HepG2 (cell line): ENCODE measurements around the gene GEMIN4. TPM values are rescaled to one million over a fixed set of nuclear protein-coding genes. Genes with fewer than 3 reads are reported as not detected.

ENCODE experiments used
- ATAC-seq: fragments of 200-7000 bp; cut with Tn5 transposase; 3 replicates; pipeline ENCODE4 v1.9.1; 2020; ENCODE audit warnings: mild to moderate bottlenecking, moderate library complexity
- BruUV-seq: library from RNA; stranded (reverse); fragments of 400-500 nt; replicated peaks from 2 replicates; lab custom pipeline; 2021; lab: Mats Ljungman, UMichigan
- CTCF ChIA-PET: fragments of 300-600 bp; formaldehyde crosslinking; extraction: SDS; loops from one replicate; lab custom pipeline; 2021; ENCODE audit warnings: low total read pairs, inconsistent platforms, low intra/inter-chr PET ratio; lab: Yijun Ruan, JAX
- POLR2A ChIA-PET: fragments of 350-600 bp; sonication (Branson Sonifier 250); formaldehyde crosslinking; loops from one replicate; lab custom pipeline; 2020; ENCODE audit warnings: antibody characterized with exemption, inconsistent platforms; lab: Yijun Ruan, JAX
- DNase-seq: peaks from one replicate; pipeline ENCODE4 v3.0.0-alpha.2; 2015; ENCODE audit warnings: low spot score
- FAIRE-seq: peaks from 3 replicates; lab custom pipeline; 2011; peaks lifted over from hg19 to GRCh38; lab: Jason Lieb, UNC
- H2AFZ ChIP-seq: one replicate; pipeline ENCODE4 v1.6.1; 2011; ENCODE audit warnings: low read length, inconsistent platforms
- H3K27ac ChIP-seq: fragments of 300-600 bp; 3 replicates; pipeline ENCODE4 v1.8.0; 2011; ENCODE audit warnings: mixed run types, mild to moderate bottlenecking, mixed read lengths, low read length, inconsistent platforms; ENCODE audit not compliant: insufficient read depth; ENCODE audit errors: extremely low read length
- H3K27me3 ChIP-seq, 2 experiments: fragments of 200-600 bp in 1 of 2; 2 replicates in 1 of 2; 3 replicates in 1 of 2; pipeline versions ENCODE4 v1.6.0 to v1.8.0; 2011; ENCODE audit warnings: low read length in 2 of 2, mild to moderate bottlenecking in 2 of 2, moderate library complexity in 2 of 2, inconsistent platforms in 1 of 2; ENCODE audit not compliant: insufficient read depth in 2 of 2, control insufficient read depth in 1 of 2
- H3K36me3 ChIP-seq, 2 experiments: fragments of 200-600 bp in 1 of 2; replicated peaks in 1 of 2; 2 replicates in 1 of 2; 3 replicates in 1 of 2; pipeline versions ENCODE4 v1.5.1 to v1.8.0; 2011; ENCODE audit warnings: low read length in 2 of 2, inconsistent platforms in 1 of 2; ENCODE audit not compliant: insufficient read depth in 2 of 2, control insufficient read depth in 1 of 2
- H3K4me1 ChIP-seq: 2 replicates; pipeline ENCODE4 v1.5.1; 2012; ENCODE audit warnings: low read length, inconsistent platforms; ENCODE audit not compliant: insufficient read depth
- H3K4me2 ChIP-seq: 2 replicates; pipeline ENCODE4 v1.6.0; 2011; ENCODE audit warnings: low read depth, low read length, inconsistent platforms
- H3K4me3 ChIP-seq, 3 experiments: fragments of 200-600 bp in 1 of 3; sonication (generic), shearing (Covaris generic) in 1 of 3; replicated peaks in 1 of 3; 2 replicates each; pipeline ENCODE4 v1.5.1; 2011 to 2016; ENCODE audit warnings: low read length in 3 of 3, inconsistent platforms in 2 of 3, low read depth in 2 of 3, mild to moderate bottlenecking in 2 of 3, control low read depth in 1 of 3, mixed read lengths in 1 of 3; ENCODE audit not compliant: insufficient read depth in 1 of 3
- H3K79me2 ChIP-seq: one replicate; pipeline ENCODE4 v1.6.1; 2011; ENCODE audit warnings: low read length, inconsistent platforms; ENCODE audit not compliant: insufficient read depth
- H3K9ac ChIP-seq: 2 replicates; pipeline ENCODE4 v1.6.0; 2011; ENCODE audit warnings: mild to moderate bottlenecking, low read depth, low read length, inconsistent platforms; ENCODE audit not compliant: insufficient read depth
- H3K9me3 ChIP-seq: 2 replicates; pipeline ENCODE4 v1.5.1; 2012; ENCODE audit warnings: mild to moderate bottlenecking, low read length
- H4K20me1 ChIP-seq: 2 replicates; pipeline ENCODE4 v1.6.0; 2011; ENCODE audit warnings: inconsistent platforms, mild to moderate bottlenecking, low read length, moderate library complexity; ENCODE audit not compliant: insufficient read depth
- BRCA1 ChIP-seq: sonication (generic); formaldehyde crosslinking; IDR thresholded peaks from 2 replicates; pipeline ENCODE4 v1.4.0; 2020; ENCODE audit warnings: missing genetic modification reagents
- CTCF ChIP-seq: sonication (generic); formaldehyde crosslinking; IDR thresholded peaks from 2 replicates; pipeline ENCODE4 v1.5.0; 2020; ENCODE audit warnings: mild to moderate bottlenecking, missing genetic modification reagents, moderate library complexity
- FOXO1 ChIP-seq: sonication (generic); formaldehyde crosslinking; IDR thresholded peaks from 2 replicates; pipeline ENCODE4 v1.4.0; 2020; ENCODE audit warnings: missing genetic modification reagents
- HOXA5 ChIP-seq: sonication (generic); formaldehyde crosslinking; IDR thresholded peaks from 2 replicates; pipeline ENCODE4 v1.4.0; 2020; ENCODE audit warnings: missing genetic modification reagents
- MZF1 ChIP-seq: sonication (generic); formaldehyde crosslinking; IDR thresholded peaks from 2 replicates; pipeline ENCODE4 v1.8.1; 2023; ENCODE audit warnings: mild to moderate bottlenecking, missing genetic modification reagents, borderline replicate concordance
- NR2C2 ChIP-seq: sonication (generic); formaldehyde crosslinking; IDR thresholded peaks from 2 replicates; pipeline ENCODE4 v1.4.0; 2020; ENCODE audit warnings: missing genetic modification reagents, mild to moderate bottlenecking, moderate library complexity, borderline replicate concordance
- PREB ChIP-seq: sonication (generic); formaldehyde crosslinking; IDR thresholded peaks from 2 replicates; pipeline ENCODE4 v1.4.0; 2020; ENCODE audit warnings: missing genetic modification reagents
- TFDP1 ChIP-seq: IDR thresholded peaks from 2 replicates; pipeline ENCODE4 v1.6.1; 2016; ENCODE audit warnings: missing compliant biosample characterization, missing genetic modification reagents, borderline replicate concordance
- ZNF30 ChIP-seq: sonication (generic); formaldehyde crosslinking; IDR thresholded peaks from 2 replicates; pipeline ENCODE4 v1.5.0; 2020; ENCODE audit warnings: mild to moderate bottlenecking, missing genetic modification reagents
- ZNF543 ChIP-seq: sonication (generic); formaldehyde crosslinking; IDR thresholded peaks from 2 replicates; pipeline ENCODE4 v1.4.0; 2020; ENCODE audit warnings: mild to moderate bottlenecking, missing genetic modification reagents
- ZNF570 ChIP-seq: sonication (generic); formaldehyde crosslinking; IDR thresholded peaks from 2 replicates; pipeline ENCODE4 v1.4.0; 2020; ENCODE audit warnings: mild to moderate bottlenecking, missing genetic modification reagents, borderline replicate concordance
- ZNF788 ChIP-seq: sonication (generic); formaldehyde crosslinking; IDR thresholded peaks from 2 replicates; pipeline ENCODE4 v1.5.0; 2020; ENCODE audit warnings: mild to moderate bottlenecking, missing genetic modification reagents, borderline replicate concordance
- WGBS: methylation state at CpG from one replicate; pipeline ENCODE4 v1.1.6; 2017; ENCODE audit warnings: low lambda C conversion rate; 5-methylcytosine and 5-hydroxymethylcytosine counted together
- in situ Hi-C: cut with HindIII; loops from 2 replicates; pipeline ENCODE4 v1.10.0; 2017; ENCODE audit warnings: low pct_unique_long_range_greater_than_20kb; ENCODE audit not compliant: extremely low pct_ligation_motif_present
- intact Hi-C: fragments of 100-400 bp; cut with micrococcal nuclease; formaldehyde crosslinking; loops from one replicate; pipeline ENCODE4 v1.10.0; 2022; ENCODE audit not compliant: unreplicated experiment
- polyA plus RNA-seq, 8 experiments: library from polyadenylated mRNA; depleted of rRNA in 3 of 8; stranded (reverse) in 7 of 8; unstranded in 1 of 8; fragments of >200 nt; fragmentation: Illumina TruSeq in 4 of 8; extraction: Trizol in 4 of 8; gene quantifications; 2 replicates each; pipeline versions ENCODE4 v1.2.1 to v1.2.3, GENCODE V29; 2011 to 2016; ENCODE audit warnings: low read depth in 4 of 8, missing spikeins in 1 of 8, mixed read lengths in 1 of 8; ENCODE audit not compliant: insufficient read depth in 1 of 8
- total RNA-seq, 5 experiments: library from RNA; depleted of rRNA; stranded (reverse); fragments of >200 nt; fragmentation: Illumina TruSeq; extraction: Trizol; gene quantifications; 2 replicates each; pipeline ENCODE4 v1.2.3, GENCODE V29; 2016; ENCODE audit warnings: low read depth in 1 of 5
- TF ChIP-seq, protein P1 (sequence below): sonication (generic); formaldehyde crosslinking; IDR thresholded peaks from 2 replicates; pipeline ENCODE4 v1.5.0; 2020; ENCODE audit warnings: mild to moderate bottlenecking, missing genetic modification reagents, borderline replicate concordance

The GEMIN4 gene
- total and polyA plus RNA-seq, 2 of the 13 experiments (the other 11 are each of a cell fraction or from before 2014, with no cell fraction given), result 10.8 to 22.7 TPM

- ATAC-seq (no peak), FAIRE-seq (no peak), DNase-seq (no peak)
- H3K9me3 ChIP-seq, result no peaks in the 10 kb centered on the region
- POLR2A ChIA-PET, result no interaction called here
- over 99% methylated on average over 13 of the region's 13 CpGs for WGBS
- peaks cover 26% of the 10 kb centered on the region for H3K4me1 ChIP-seq
- no peaks in the 10 kb centered on the region for H3K27me3 ChIP-seq
- CTCF ChIA-PET, result no interaction called here
- H3K27ac ChIP-seq, result no peak overlapping the region
- in situ Hi-C loops, result no loop called here
- H3K9ac ChIP-seq, result no peak overlapping the region
- no peak overlapping the region for H3K4me2 ChIP-seq
- H3K36me3 ChIP-seq, result peaks cover 0 to 6% of the 10 kb centered on the region in 2 experiments; a peak in 3 of 5 replicates
- H3K79me2 ChIP-seq, result peaks cover 26% of the 10 kb centered on the region
- no TSS peak for BruUV-seq
- H4K20me1 ChIP-seq, result no peaks in the 10 kb centered on the region
- no peak overlapping the region for H2AFZ ChIP-seq
- intact Hi-C loops, result no loop called here
- H3K4me3 ChIP-seq, result no peak overlapping the region
- TF ChIP-seq HOXA5 (CRISPR knock-in tag), result no peak
- no peak for TF ChIP-seq ZNF570 (CRISPR knock-in tag)
- TF ChIP-seq, protein P1, sequence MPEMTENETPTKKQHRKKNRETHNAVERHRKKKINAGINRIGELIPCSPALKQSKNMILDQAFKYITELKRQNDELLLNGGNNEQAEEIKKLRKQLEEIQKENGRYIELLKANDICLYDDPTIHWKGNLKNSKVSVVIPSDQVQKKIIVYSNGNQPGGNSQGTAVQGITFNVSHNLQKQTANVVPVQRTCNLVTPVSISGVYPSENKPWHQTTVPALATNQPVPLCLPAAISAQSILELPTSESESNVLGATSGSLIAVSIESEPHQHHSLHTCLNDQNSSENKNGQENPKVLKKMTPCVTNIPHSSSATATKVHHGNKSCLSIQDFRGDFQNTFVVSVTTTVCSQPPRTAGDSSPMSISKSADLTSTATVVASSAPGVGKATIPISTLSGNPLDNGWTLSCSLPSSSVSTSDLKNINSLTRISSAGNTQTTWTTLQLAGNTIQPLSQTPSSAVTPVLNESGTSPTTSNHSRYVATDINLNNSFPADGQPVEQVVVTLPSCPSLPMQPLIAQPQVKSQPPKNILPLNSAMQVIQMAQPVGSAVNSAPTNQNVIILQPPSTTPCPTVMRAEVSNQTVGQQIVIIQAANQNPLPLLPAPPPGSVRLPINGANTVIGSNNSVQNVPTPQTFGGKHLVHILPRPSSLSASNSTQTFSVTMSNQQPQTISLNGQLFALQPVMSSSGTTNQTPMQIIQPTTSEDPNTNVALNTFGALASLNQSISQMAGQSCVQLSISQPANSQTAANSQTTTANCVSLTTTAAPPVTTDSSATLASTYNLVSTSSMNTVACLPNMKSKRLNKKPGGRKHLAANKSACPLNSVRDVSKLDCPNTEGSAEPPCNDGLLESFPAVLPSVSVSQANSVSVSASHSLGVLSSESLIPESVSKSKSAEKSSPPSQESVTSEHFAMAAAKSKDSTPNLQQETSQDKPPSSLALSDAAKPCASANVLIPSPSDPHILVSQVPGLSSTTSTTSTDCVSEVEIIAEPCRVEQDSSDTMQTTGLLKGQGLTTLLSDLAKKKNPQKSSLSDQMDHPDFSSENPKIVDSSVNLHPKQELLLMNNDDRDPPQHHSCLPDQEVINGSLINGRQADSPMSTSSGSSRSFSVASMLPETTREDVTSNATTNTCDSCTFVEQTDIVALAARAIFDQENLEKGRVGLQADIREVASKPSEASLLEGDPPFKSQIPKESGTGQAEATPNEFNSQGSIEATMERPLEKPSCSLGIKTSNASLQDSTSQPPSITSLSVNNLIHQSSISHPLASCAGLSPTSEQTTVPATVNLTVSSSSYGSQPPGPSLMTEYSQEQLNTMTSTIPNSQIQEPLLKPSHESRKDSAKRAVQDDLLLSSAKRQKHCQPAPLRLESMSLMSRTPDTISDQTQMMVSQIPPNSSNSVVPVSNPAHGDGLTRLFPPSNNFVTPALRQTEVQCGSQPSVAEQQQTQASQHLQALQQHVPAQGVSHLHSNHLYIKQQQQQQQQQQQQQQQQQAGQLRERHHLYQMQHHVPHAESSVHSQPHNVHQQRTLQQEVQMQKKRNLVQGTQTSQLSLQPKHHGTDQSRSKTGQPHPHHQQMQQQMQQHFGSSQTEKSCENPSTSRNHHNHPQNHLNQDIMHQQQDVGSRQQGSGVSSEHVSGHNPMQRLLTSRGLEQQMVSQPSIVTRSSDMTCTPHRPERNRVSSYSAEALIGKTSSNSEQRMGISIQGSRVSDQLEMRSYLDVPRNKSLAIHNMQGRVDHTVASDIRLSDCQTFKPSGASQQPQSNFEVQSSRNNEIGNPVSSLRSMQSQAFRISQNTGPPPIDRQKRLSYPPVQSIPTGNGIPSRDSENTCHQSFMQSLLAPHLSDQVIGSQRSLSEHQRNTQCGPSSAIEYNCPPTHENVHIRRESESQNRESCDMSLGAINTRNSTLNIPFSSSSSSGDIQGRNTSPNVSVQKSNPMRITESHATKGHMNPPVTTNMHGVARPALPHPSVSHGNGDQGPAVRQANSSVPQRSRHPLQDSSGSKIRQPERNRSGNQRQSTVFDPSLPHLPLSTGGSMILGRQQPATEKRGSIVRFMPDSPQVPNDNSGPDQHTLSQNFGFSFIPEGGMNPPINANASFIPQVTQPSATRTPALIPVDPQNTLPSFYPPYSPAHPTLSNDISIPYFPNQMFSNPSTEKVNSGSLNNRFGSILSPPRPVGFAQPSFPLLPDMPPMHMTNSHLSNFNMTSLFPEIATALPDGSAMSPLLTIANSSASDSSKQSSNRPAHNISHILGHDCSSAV (CRISPR knock-in tag), result no peak
- no peak for TF ChIP-seq MZF1 (CRISPR knock-in tag)
- no peak for TF ChIP-seq ZNF788 (CRISPR knock-in tag)
- no peak for TF ChIP-seq BRCA1 (CRISPR knock-in tag)
- no peak for TF ChIP-seq FOXO1 (CRISPR knock-in tag)
- TF ChIP-seq NR2C2 (CRISPR knock-in tag), result no peak
- TF ChIP-seq PREB (CRISPR knock-in tag), result no peak
- TF ChIP-seq TFDP1, result no peak
- no peak for TF ChIP-seq CTCF (CRISPR knock-in tag)
- no peak for TF ChIP-seq ZNF543 (CRISPR knock-in tag)
- TF ChIP-seq ZNF30 (CRISPR knock-in tag), result no peak
Observed at GRCh38 chr17:753418-753817, 1.4 kb upstream of the GEMIN4 start.
